GM21619 (cell line): ENCODE measurements around the gene MNT.

Source experiments
- ATAC-seq: cut with Tn5 transposase; IDR thresholded peaks from one replicate; pipeline ENCODE4 v1.9.1; 2021; ENCODE audit not compliant: unreplicated experiment

Gene MNT

DNA sequence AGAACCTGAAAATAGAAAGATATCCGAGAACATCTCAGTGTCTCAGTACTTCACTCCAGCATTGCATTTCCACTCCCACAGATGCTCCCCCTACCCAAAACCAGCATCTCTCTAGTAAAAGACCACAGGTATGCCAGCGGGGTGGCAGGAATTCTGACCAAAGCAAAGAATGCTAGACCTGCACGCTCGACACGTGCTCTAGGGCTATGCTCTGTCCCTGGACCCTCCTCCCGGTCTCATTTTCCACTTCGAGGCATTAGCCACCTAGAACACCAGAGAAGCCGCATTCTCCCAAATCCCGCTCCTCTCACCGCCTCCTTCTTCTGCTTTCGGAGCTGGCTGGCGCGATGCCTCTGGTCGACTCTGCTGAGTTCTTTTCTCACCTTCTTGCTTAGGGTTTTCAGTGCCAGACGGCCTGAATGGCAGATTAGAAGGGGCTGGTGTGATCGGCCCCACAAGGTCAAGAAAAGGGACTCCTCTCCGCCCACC, 65.1 kb downstream of the MNT start:
- ATAC-seq = no peak
